Ishikawa (cell line): ENCODE results near the gene HPS4.
A peak's percentile ranks its signal among the peaks of the same experiment; 100 is the strongest.

Source experiments
- CEBPB ChIP-seq: IDR thresholded peaks from 2 replicates; pipeline ENCODE4 v1.6.1; 2012
- CREB1 ChIP-seq: IDR thresholded peaks from 2 replicates; pipeline ENCODE4 v1.6.1; 2012; ENCODE audit warnings: low read depth
- EGR1 ChIP-seq: IDR thresholded peaks from 2 replicates; pipeline ENCODE4 v1.6.1; 2012
- EP300 ChIP-seq: IDR thresholded peaks from 2 replicates; pipeline ENCODE4 v1.6.1; 2012; ENCODE audit warnings: borderline replicate concordance
- FOXM1 ChIP-seq: IDR thresholded peaks from 2 replicates; pipeline ENCODE4 v1.6.1; 2012; ENCODE audit warnings: low read depth, borderline replicate concordance
- MAX ChIP-seq: IDR thresholded peaks from 2 replicates; pipeline ENCODE4 v1.6.1; 2012
- NFIC ChIP-seq: IDR thresholded peaks from 2 replicates; pipeline ENCODE4 v1.6.1; 2012
- RAD21 ChIP-seq: IDR thresholded peaks from 2 replicates; pipeline ENCODE4 v1.6.1; 2012; ENCODE audit warnings: low read depth
- REST ChIP-seq: IDR thresholded peaks from 2 replicates; pipeline ENCODE4 v1.6.1; 2012; ENCODE audit warnings: low read depth, mild to moderate bottlenecking
- TAF1 ChIP-seq: IDR thresholded peaks from 2 replicates; pipeline ENCODE4 v1.6.1; 2012; ENCODE audit warnings: low read depth, mild to moderate bottlenecking
- TCF12 ChIP-seq: IDR thresholded peaks from 2 replicates; pipeline ENCODE4 v1.6.1; 2012; ENCODE audit warnings: low read depth
- TEAD4 ChIP-seq: IDR thresholded peaks from 2 replicates; pipeline ENCODE4 v1.6.1; 2012
- USF1 ChIP-seq: IDR thresholded peaks from 2 replicates; pipeline ENCODE4 v1.6.1; 2012
- YY1 ChIP-seq: IDR thresholded peaks from 2 replicates; pipeline ENCODE4 v1.6.1; 2012; ENCODE audit warnings: low read depth
- ZBTB7A ChIP-seq: IDR thresholded peaks from 2 replicates; pipeline ENCODE4 v1.6.1; 2012; ENCODE audit warnings: low read depth

Gene HPS4

GRCh38 chr22:26452236-26453016 is 31.2 kb downstream of the HPS4 start:
- TF ChIP-seq REST (no peak), YY1 (0 out of 2 replicates have a peak, but pooled peaks have one; percentile 48), CEBPB (peak; percentile 17; the same call in 1 of the 2 replicates), EGR1 (peak; percentile 92), ZBTB7A (peak; percentile 79), MAX (peak; percentile 90), USF1 (peak; percentile 55), RAD21 (peak; percentile 35; the same call in 1 of the 2 replicates), NFIC (peak; percentile 92), TCF12 (peak; percentile 99), TAF1 (no peak), EP300 (peak; percentile 94), CREB1 (no peak), FOXM1 (peak; percentile 81; the same call in 1 of the 2 replicates), TEAD4 (peak; percentile 87)

GRCh38 chr22:26450453-26451185 is 33.0 kb downstream of the HPS4 start:
- TF ChIP-seq FOXM1 = no peak
- no peak for TF ChIP-seq TCF12
- TF ChIP-seq NFIC = no peak
- no peak for TF ChIP-seq EGR1

GRCh38 chr22:26448941-26449340 is 34.6 kb downstream of the HPS4 start:
- TF ChIP-seq EP300 (no peak), CEBPB (no peak), USF1 (no peak)

- TF ChIP-seq TEAD4 (no peak), MAX (no peak), REST (no peak), RAD21 (no peak)
These were observed 35.2 kb downstream of the HPS4 start for GRCh38 chr22:26448334-26448733.

- TF ChIP-seq FOXM1 (no peak), RAD21 (no peak)
These were observed 35.8 kb downstream of the HPS4 start for GRCh38 chr22:26447584-26448329.
